HG03378 (cell line): ENCODE results near the gene ZBTB18.

ENCODE experiments used
- ATAC-seq: cut with Tn5 transposase; IDR thresholded peaks from one replicate; pipeline ENCODE4 v1.9.1; 2021; ENCODE audit warnings: mild to moderate bottlenecking, moderate library complexity; ENCODE audit not compliant: unreplicated experiment

The ZBTB18 gene

DNA sequence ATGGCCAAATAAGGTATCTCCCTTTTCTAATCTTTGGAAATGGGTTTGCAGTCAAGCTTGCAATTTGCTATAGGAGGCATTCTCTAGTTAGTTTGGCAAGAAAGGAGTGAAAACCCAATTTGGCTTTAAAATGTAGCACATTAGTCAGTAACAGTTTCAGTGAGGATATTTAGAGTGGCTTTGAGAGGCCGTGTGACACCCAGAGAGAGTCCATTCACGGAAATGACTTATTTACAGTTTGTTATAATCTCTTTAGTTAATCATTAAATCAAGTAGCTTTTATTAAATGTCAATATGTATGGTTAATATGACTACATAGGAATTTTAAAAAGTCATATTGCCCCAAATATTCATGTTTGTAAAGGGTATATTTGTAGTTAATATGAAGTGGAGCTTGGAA, 9.6 kb downstream of the ZBTB18 start:
- no peak for ATAC-seq

- ATAC-seq, result no peak
Measured at GRCh38 chr1:244062156-244062725, 11.2 kb downstream of the ZBTB18 start.

- no peak for ATAC-seq
Measured at GRCh38 chr1:244063498-244063897, 12.4 kb downstream of the ZBTB18 start.

GRCh38 chr1:244064621-244065020, 13.5 kb downstream of the ZBTB18 start:
- ATAC-seq, result no peak

- no peak for ATAC-seq
Measured at GRCh38 chr1:244065063-244065793, 14.1 kb downstream of the ZBTB18 start.

DNA sequence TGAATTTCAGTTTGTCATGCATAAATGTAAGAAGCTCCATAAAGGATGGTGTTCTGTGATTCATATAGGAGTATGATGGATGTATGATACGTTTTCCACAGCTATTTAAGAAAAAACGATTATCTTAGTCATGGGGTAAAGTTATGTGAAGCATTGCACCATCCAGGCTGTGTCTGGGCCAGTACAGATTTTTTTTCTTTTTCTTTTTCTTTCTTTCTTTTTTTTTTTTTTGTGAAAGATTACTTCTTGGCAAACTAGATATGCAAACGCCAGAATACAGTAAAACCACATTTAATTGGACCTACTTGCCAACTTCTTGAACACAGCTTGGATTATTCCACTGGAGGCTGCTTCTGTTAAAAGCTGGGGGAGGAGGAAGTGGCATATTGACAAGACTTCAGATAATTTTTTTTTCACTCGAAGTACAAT, 14.9 kb downstream of the ZBTB18 start:
- no peak for ATAC-seq

DNA sequence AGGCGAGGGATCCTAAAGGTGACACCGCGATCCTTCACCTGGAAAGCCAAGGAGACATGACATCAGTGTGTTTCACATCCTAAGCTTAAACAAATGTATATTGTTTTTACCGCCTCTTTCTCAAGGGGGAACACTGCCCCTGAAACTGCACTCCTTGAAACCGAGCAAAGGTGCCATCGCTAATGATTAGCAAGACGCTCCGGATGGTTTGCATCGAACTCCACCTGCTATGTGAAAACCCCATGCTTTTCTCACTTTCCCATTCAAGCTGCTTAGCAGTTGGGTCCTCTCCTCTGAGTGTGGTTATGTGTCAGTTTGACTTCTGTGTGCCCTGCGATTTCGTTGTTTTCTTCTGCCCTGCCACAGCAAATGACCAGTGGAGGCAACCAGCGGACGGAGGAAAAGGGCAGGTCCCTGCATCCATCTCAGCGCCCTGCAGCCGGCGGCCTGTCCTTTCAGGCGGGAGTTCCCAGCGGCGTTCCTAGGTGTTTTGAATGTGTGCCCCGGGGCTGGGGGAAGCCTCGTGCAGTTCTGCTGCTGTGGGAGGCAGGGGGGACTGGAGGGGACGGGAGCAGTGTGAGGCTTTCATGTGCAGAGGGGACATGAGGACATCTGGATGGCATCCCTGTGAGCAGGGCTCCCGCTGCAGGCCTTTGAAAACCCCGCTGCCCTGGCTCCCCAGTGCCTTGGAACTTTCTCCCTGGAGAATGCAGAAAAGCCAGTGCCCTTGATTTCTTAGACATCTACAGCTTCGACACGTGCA, 16.1 kb downstream of the ZBTB18 start:
- ATAC-seq, result no peak

GRCh38 chr1:244067893-244068292, 16.8 kb downstream of the ZBTB18 start:
- ATAC-seq, result no peak

DNA sequence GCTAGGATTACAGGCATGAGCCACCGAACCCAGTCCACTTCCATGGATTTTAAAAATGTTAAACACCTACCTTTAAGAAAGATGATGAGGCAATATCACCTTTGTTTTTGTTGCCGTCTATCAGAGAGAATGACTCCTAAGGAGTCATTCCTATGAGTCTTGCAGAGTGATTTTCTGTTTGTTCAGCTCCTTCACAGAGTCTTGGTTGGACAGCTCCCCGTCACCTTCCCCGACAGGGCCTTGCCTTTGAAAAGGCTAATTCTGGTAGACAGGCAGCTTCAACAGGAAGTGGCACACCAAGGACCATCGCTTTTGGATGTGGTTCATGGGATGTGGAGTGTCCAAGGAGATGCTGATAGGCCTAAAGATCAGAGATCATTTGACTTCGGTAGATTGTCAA, 17.5 kb downstream of the ZBTB18 start:
- ATAC-seq, result no peak

DNA sequence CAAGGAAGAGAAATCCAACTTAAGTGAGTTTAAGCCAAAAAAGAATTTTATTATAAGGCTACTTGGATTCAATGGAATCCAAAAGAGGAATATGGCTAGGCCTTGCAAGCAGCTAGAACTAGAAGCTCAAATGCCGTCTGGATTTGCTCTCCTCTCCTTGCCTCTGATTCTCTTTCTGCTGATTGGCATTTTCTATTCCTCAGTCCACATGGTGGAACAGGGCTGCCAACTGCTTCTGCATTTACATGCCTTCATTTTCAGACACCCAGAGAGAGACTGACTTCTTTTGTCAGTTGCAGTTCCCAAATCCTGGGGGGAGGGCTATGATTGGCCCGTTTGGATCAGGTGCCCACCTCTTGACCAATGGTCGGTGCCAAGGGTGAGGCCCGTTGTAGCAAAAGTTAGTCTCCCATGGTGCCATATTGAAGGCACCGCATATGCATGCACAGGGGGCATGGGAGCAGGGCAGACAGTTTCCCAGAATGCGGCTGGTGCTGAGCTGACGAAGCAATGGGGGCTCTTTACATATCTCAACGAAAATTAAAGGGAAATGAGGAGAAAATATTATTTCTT, 18.3 kb downstream of the ZBTB18 start:
- no peak for ATAC-seq

- ATAC-seq, result peak; percentile 80
Measured at GRCh38 chr1:244074559-244075171, 23.6 kb downstream of the ZBTB18 start.

GRCh38 chr1:244075247-244075722, 24.2 kb downstream of the ZBTB18 start:
- peak; percentile 23 for ATAC-seq

DNA sequence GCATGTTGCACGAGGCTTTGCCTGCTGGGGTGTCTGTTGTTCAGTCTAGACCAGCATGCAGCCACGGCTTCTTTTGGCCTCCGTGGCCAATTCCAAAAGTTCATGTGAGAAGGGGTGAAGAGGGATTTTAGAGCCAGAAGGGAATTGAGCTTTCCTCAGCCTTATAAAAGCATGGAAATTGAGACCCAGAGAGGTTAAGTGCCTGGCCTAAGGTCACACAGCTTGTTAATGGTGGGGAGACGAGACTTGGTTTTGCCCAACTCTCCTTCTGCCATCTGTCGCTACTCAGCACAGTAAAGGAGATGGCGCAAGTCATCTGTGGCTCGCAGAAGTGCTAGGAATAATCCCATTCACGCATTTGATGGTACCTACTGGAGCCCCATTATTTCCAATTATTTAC, 25.7 kb downstream of the ZBTB18 start:
- no peak for ATAC-seq

DNA sequence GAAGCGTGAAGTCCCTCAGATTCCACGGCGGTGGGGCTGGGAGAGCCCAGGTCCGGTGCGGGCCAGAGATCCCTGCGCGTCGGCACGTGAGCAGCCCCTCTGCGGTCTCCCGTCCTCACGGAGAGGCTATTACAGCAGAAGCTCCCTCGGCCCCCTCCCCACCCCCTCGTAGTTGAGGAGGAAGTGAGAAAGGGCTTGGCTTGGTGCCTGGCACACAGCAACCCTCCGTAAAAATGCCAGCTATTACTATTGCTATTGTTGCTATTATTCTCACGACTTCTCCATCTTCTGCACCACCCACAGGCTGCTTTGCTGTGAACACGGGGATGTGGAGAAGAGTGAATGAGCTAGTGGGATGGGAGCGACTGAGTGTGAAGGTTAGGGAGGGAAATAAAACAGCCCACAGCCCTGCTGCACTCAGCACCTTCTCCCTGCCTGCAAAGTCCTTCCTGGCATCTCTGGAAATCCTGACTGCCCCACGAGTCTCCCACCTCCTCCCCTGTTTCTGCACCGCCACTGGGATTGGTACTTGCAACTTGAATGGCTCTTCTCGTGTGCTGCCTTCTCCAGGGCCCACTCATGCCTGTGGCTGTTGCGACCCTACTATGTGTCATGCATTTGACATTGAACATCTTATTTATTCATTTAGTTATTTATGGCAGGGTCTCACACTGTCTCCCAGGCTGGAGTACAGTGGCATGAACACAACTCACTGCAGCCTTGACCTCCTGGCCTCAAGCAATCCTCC, 26.6 kb downstream of the ZBTB18 start:
- no peak for ATAC-seq

GRCh38 chr1:244080343-244080929, 29.4 kb downstream of the ZBTB18 start:
- no peak for ATAC-seq

DNA sequence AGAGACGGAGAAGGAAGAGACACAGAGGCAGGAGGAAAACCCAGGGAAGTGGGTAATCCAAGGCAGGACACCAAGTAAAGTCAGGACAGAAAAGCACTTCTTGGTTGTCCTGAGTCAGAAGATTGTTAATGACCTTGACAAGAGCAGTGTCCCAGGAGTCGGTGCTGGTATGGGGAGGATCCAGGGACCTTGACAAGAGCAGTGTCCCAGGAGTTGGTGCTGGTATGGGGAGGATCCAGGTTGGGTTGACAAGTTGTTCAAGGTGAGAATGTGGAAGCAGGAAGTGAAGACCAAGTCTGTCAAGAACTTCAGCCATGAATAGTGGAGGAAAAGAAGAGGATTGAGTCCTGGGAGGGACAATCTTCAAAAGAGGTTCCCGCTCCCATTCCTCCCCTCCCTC, 31.9 kb downstream of the ZBTB18 start:
- no peak for ATAC-seq

DNA sequence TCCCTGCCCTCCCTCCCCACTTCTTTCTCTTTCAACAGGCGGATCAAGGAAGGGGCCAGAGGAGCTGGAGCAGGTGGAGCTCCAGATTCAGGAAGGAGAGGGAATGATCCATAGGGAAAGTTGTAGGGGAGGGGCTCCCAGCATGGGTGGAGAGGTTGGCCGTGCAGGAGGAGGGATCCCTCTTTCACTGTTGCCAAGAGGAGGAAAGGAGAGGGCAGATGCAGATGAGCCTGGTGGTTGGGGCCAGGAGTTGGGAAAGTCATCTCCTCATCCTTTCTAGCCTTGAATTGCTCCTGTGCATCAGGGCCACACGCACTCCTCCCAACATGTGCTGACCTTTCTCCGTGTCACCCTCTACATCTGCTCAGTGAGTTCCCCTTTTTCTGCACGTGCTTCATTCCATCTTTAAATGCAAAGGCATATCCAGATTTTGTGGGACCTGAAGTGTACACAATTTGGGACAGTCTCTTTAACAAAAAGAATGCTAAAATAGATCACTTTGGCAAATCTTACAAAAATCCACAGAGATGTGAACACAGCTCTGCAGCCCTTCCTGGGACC, 32.4 kb downstream of the ZBTB18 start:
- no peak for ATAC-seq

GRCh38 chr1:244084763-244085162, 33.7 kb downstream of the ZBTB18 start:
- no peak for ATAC-seq

GRCh38 chr1:244085891-244086290, 34.8 kb downstream of the ZBTB18 start:
- ATAC-seq, result no peak
